ENCODE results near the gene TRABD2B. TPM values are rescaled to one million over a fixed set of nuclear protein-coding genes. Genes with fewer than 3 reads are reported as not detected.

The TRABD2B gene
- total and polyA plus RNA-seq, 2 of the 4 experiments (the other 2 are of a cell fraction) = not detected

DNA sequence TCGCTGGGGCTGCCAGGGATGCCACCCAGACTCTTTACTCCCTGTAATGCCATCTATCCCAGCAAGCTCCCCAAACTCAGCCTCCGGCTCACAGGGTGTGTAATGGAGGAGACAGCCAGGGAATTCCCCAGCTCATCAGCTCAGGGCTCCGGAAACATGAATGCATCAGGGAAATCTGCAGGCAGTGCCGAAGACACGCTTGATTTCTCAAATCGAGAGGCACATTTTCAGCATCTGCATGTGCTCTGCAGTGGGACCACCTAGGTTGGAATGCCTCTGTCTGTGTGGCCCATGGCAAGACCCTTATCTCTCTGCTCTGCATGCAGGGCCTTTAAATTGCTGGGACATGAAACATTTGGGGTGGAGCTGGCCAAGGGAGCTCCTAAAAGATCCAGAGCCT is 170.1 kb downstream of the TRABD2B start:
- BruUV-seq (replicated peaks) = no TSS peak
- TF ChIP-seq BHLHE40 (IDR thresholded peaks at IDR 0.05; ENCODE audit: low read depth, low read length) (no peak), MAZ (IDR thresholded peaks at IDR 0.05; ENCODE audit: borderline replicate concordance, low read depth, low read length) (no peak), FOS (IDR thresholded peaks at IDR 0.05; ENCODE audit: low read depth, low read length) (no peak), CHD1 (IDR thresholded peaks at IDR 0.05; ENCODE audit: low read depth, low read length) (no peak), RAD21 (IDR thresholded peaks at IDR 0.05; ENCODE audit: low read length) (no peak), RFX5 (IDR thresholded peaks at IDR 0.05; ENCODE audit: low read depth, low read length) (no peak), NFE2L2 (IDR thresholded peaks at IDR 0.05; ENCODE audit: low read depth, low read length) (no peak)
- TF ChIP-seq, protein P1, sequence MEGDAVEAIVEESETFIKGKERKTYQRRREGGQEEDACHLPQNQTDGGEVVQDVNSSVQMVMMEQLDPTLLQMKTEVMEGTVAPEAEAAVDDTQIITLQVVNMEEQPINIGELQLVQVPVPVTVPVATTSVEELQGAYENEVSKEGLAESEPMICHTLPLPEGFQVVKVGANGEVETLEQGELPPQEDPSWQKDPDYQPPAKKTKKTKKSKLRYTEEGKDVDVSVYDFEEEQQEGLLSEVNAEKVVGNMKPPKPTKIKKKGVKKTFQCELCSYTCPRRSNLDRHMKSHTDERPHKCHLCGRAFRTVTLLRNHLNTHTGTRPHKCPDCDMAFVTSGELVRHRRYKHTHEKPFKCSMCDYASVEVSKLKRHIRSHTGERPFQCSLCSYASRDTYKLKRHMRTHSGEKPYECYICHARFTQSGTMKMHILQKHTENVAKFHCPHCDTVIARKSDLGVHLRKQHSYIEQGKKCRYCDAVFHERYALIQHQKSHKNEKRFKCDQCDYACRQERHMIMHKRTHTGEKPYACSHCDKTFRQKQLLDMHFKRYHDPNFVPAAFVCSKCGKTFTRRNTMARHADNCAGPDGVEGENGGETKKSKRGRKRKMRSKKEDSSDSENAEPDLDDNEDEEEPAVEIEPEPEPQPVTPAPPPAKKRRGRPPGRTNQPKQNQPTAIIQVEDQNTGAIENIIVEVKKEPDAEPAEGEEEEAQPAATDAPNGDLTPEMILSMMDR (conservative IDR thresholded peaks at IDR 0.05; ENCODE audit: low read depth, low read length) = no peak
- no peaks in the 10 kb centered on the region for H3K27me3 ChIP-seq (ENCODE audit: control insufficient read depth, insufficient read depth, low read length)
- no peak for ATAC-seq (ENCODE audit: low read depth)
- no peak overlapping the region for H4K91ac ChIP-seq (ENCODE audit: insufficient read depth, low read depth, low read length)
- H3K4me1 ChIP-seq (ENCODE audit: control insufficient read depth, insufficient read depth, low read length) = no peaks in the 10 kb centered on the region
- no peak overlapping the region for H3K4me2 ChIP-seq (ENCODE audit: low read depth, low read length)
- H3K36me3 ChIP-seq (ENCODE audit: control insufficient read depth, insufficient read depth, low read length) = no peaks in the 10 kb centered on the region
- no peak overlapping the region for H3K4ac ChIP-seq (ENCODE audit: low read depth, low read length)
- no peak overlapping the region for H2AFZ ChIP-seq (replicated peaks; ENCODE audit: low read length, poor library complexity)
- H3K4me3 ChIP-seq (ENCODE audit: insufficient read depth, low read depth, low read length) = no peak overlapping the region
- no peak overlapping the region for H2BK20ac ChIP-seq (ENCODE audit: low read depth, low read length)
- H3K23ac ChIP-seq (ENCODE audit: low read depth, low read length) = no peak overlapping the region
- CTCF ChIA-PET = no interaction called here
- H3K9me1 ChIP-seq (ENCODE audit: insufficient read depth, low read length) = no peaks in the 10 kb centered on the region
- H2BK15ac ChIP-seq (ENCODE audit: low read depth, low read length) = no peak overlapping the region
- intact Hi-C loops (cut with micrococcal nuclease) (no loop called here), in situ Hi-C loops (cut with MboI; ENCODE audit: low sequenced_read_pairs) (no loop called here), dilution Hi-C loops (cut with HindIII; ENCODE audit: low sequenced_read_pairs, unreplicated experiment) (no loop called here)
- no peaks in the 10 kb centered on the region for H4K20me1 ChIP-seq (ENCODE audit: insufficient read depth, low read length)
- H3K18ac ChIP-seq (ENCODE audit: low read depth, low read length) = no peak overlapping the region
- no peak overlapping the region for H4K8ac ChIP-seq (ENCODE audit: low read depth in 2 of 2, low read length in 2 of 2)
- no peak overlapping the region for H2AK5ac ChIP-seq (ENCODE audit: low read depth, low read length)
- H3K27ac ChIP-seq (ENCODE audit: insufficient read depth, low read length) = no peak overlapping the region
- 18% methylated on average over 4 of the region's 6 CpGs; no CpG with 5 or more reads in 1 of the 2 experiments for WGBS, 2 experiments (ENCODE audit: extremely low coverage in 2 of 2, insufficient read length in 1 of 2)
- no peak overlapping the region for H3K9ac ChIP-seq (ENCODE audit: low read depth, low read length)
- H4K5ac ChIP-seq (ENCODE audit: low read depth, low read length) = no peak overlapping the region
- H3K14ac ChIP-seq (replicated peaks; ENCODE audit: low read depth, low read length) = no peak overlapping the region
- H3K9me3 ChIP-seq (ENCODE audit: control insufficient read depth, insufficient read depth, low read length) = no peaks in the 10 kb centered on the region
- H2BK120ac ChIP-seq (ENCODE audit: low read depth, low read length) = no peak overlapping the region
- H3K56ac ChIP-seq (ENCODE audit: extremely low read depth, insufficient read depth, low read length) = no peak overlapping the region
- H3K79me1 ChIP-seq (ENCODE audit: low read depth in 1 of 2, low read length in 2 of 2) = no peaks in the 10 kb centered on the region
- no peak overlapping the region for H2BK5ac ChIP-seq (ENCODE audit: low read depth, low read length, poor library complexity, severe bottlenecking)
- POLR2A ChIA-PET (ENCODE audit: unreplicated experiment) = no interaction called here
- no peak overlapping the region for H2AK9ac ChIP-seq (replicated peaks; ENCODE audit: low read depth, low read length, poor library complexity)
- DNase-seq = no peak
